CD4-positive, alpha-beta T cell treated with Interleukin-21 for 1 hour (primary cell): ENCODE measurements around the gene CRYGD.
"Not testable (repeated sequence)": the region's sequence is repeated elsewhere in the genome, so short reads cannot be mapped to it uniquely, and the experiment has no call there.

Source experiments
- DNase-seq: peaks from one replicate; pipeline ENCODE4 v3.0.0-alpha.2; 2020

Gene CRYGD

GRCh38 chr2:208124013-208124715 lies at the start of gene CRYGD:
Gene CRYGD, minus strand, starts transcription at chr2:208124524. Its CDS starts 51 bp downstream, at chr2:208124473.
- not testable (repeated sequence) for DNase-seq

- DNase-seq = no peak
Observed at GRCh38 chr2:208172125-208172524, 47.8 kb upstream of the CRYGD start.

DNA sequence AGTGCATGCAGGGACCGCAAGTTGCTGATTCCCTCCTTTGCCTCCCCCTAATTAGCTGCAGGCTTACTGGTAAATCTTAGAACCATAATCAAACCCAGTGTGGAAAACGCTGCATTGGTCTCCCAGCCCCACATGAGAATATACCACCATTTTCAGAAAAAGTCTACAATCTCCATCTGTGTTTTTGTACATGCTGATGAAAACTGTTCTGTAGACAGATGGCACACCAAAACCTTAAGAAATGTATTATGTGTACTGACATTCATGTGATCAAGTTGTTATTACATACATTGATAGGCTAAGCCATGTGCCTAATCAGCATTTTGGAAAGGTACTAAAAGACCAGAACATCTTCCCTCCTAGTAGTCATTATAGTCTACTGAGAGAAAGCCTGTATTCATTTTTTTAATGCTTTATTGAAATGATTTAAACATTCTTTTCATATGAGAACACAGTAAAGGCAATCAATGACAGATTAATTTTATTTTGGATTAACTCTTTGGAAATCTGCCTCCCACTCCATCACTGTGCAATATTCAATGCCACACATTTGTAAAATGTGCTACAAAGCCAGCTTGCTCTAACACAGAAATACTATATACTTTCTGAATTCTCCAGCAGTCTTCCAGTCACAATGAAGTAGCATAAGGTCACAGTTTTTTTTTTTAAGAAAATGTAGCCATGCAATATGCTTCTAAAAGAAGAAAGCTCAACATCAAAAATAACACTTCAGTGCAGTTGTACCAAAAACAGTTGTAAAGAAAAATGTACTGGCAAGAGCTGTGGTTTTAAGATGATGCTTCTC lies 40.8 kb upstream of the CRYGD start:
- DNase-seq = no peak

- DNase-seq = no peak
Observed at GRCh38 chr2:208163489-208163888, 39.2 kb upstream of the CRYGD start, which contains the start of gene CRYGA. Gene CRYGA, minus strand, starts transcription at chr2:208163589. Its CDS starts 33 bp downstream, at chr2:208163556.

- no peak for DNase-seq
Observed at GRCh38 chr2:208156439-208156838, 32.1 kb upstream of the CRYGD start.

GRCh38 chr2:208153156-208153555 lies 28.8 kb upstream of the CRYGD start:
- DNase-seq = no peak

GRCh38 chr2:208150956-208151355 lies 26.6 kb upstream of the CRYGD start:
- no peak for DNase-seq

DNA sequence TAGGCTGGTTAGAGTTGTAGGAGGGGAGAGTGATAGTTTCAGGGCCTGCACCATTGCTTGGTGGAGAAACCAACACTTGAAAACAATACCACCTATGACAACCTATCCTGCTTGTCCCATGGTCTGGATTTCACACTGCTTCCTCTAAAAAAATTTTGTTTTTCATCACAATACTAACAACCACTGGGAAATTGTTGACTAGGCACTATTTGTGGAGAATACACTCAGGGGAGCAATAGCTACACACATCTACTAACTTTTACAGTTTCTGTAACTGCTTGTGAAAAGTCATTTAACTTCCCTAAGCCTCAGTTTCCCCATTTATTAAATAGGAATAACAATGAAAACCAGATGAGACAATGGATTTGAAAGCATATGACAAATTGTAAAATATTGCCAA lies 25.8 kb upstream of the CRYGD start:
- DNase-seq = no peak

GRCh38 chr2:208148803-208149202 lies 24.5 kb upstream of the CRYGD start:
- DNase-seq = no peak

DNA sequence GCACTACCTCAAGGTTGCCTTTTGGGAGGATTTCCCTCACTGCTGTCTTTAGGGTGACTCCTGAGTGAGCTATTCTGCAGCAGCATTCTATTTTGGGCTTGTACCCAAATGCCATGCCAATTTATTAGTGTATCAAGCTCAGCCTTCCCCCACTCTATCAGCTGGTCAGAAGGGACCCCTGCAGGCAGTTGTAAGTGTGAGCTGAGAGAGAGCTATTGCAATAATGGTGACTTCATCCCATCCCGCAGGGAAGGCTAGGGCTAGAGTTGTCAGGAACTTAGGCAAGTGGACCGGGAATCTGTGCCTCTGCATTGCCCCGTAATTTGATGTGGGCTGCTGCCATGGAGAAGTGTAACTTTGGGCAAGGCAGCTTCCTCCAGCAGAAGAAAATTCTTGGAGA lies 23.4 kb upstream of the CRYGD start:
- no peak for DNase-seq

- DNase-seq = no peak
Observed at GRCh38 chr2:208147008-208147407, 22.7 kb upstream of the CRYGD start.

DNA sequence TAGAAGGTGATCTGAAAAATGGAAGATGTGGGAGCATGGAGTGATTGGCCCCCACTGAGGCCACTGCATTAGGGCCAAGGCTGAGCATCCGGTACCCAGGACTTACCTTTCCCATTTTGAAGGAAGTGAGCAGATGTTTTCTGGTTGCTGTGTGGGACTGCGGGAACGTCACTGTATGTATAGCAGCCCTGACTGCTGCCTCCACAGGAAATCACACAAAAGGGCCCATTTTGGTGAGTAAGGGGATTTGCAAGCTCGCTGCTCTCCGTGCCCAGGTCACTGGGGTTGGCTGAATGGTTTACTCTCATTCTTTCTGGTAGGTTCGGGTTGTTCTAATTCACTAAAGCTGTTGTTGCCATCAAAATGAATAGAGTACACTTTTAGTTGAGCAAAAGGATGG lies 21.7 kb upstream of the CRYGD start, which contains the start of gene CRYGB:
Gene CRYGB, minus strand, starts transcription at position 153 of the 400 bp plus-strand sequence. Its CDS starts 38 bp downstream, at position 115.
- DNase-seq = no peak

- DNase-seq = no peak
Observed at GRCh38 chr2:208142925-208143799, 18.8 kb upstream of the CRYGD start.

- no peak for DNase-seq
Observed at GRCh38 chr2:208142240-208142924, 18.1 kb upstream of the CRYGD start.

- no peak for DNase-seq
Observed at GRCh38 chr2:208139447-208139846, 15.1 kb upstream of the CRYGD start.

- not testable (repeated sequence) for DNase-seq
Observed at GRCh38 chr2:208138334-208138733, 14.0 kb upstream of the CRYGD start.

DNA sequence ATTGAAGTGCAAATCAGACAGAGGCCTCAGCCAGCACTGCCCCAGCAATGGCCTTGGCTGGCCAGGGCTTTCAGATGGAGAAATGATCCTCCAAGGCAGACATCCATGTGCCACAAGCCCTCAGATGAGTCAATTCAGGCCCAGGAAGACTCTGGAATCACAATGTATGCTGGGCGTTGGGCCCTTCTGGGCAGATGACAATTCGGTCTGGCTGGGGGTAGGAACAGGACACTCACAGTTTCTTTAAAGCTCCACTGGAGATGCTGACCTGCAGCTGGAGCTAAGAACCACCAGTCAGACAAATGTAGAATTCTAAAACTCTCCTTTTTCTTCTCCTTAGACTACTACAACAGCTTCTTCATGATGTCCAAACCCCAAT lies 12.4 kb upstream of the CRYGD start:
- no peak for DNase-seq

DNA sequence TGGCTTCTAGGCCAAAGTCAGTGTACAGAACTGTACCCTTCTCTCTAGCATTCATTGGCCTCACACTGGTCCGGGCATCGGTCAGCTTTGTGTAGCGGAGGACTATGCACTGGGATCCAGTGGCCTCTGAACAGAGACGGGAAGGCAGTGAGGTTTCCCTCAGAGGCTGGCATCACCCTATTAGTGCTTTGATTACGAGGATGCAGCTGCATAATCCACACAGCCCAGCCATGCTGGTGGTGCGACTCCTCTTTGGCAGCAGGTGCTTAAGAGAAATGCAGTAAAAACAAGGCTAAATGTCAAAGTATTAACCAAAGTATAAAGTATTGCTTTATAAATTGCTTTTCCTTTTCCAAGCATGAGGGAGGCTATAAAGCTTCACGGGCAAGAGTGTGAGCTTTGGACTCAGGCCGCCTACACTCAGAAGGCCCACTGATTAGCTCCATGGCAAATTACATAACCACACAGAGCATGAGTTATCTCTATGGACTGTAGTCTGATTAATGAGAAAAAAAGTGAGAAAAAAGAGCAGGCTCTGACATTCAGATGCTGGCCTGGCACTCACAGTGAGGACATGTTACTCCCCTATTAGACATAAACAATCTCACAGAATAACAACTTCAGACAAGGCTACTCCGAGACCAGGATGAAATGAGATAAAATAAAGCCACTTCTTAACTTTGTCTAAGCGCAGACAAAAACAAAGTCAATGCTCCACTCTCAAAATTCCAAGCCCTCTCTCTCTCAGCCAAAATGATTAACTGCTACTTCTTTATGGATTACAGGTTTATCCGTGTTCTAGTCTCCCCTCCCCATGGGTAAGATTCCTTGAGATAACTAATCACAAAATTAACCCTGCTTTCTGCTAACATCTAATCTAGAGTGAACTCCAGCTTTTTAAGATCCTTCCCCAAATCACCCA lies 11.7 kb upstream of the CRYGD start:
- DNase-seq = no peak

DNA sequence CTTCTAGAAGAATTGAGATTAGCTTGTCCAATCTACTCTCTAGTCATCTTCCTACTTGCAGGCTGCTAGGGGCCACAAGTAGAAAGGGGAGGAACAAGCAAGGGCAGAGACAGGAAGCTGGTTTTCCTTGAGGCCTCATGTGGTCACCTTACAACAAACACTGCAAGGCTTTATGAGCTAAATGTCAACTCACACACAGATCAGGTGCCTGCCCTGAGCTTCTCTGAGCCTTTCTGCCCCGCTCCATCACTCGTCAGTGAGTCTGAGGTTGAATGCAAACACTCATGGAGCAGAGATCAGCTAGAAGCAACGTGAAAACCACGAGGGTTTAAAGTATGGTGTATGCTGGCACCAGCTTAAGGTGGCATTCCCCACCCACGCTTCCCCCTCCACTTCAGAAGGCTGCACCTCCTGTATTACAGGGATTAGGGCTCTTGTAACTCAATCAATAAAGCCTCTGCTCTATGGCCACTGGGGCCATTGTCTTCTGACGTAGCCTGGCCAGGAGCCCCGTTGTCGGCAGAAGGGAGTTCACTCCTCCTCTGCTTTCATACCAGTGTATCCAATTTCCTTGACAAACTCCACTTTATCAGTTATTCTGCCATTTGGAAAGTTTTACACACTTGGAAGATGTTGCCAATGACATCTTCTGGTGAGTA lies 10.7 kb upstream of the CRYGD start:
- DNase-seq = no peak

GRCh38 chr2:208130712-208131110 lies 6.4 kb upstream of the CRYGD start:
- no peak for DNase-seq
